Epidermal melanocyte (primary cell): ENCODE measurements around the gene PIF1.
"Not testable (repeated sequence)": the region's sequence is repeated elsewhere in the genome, so short reads cannot be mapped to it uniquely, and the experiment has no call there.

Experiments used
- DNase-seq: peaks from one replicate; pipeline ENCODE4 v3.0.0; 2011; ENCODE audit warnings: low spot score; ENCODE audit not compliant: insufficient read length

Gene PIF1

GRCh38 chr15:64847876-64848716 lies 22.6 kb upstream of the PIF1 start:
- DNase-seq: no peak

GRCh38 chr15:64847448-64847847 lies 22.0 kb upstream of the PIF1 start:
- no peak for DNase-seq

DNA sequence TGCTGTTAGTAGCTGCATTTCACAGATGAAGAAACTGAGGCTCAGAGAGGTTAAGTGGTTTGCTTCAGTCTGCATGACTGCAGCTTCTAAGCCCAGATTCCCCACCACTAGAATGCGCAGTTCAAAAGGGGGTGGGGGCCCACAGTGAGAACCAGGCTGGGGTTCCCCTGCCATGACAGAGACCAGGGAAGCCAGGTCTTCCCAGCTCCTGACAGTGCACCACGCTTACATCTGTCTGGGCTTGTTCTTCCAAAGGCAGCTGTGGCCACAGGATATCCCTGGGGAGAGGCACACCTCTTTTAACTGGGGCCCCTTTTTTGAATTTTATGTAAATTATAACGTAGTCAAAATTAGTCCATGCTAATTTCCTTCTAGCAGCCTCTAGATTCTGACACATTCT lies 21.6 kb upstream of the PIF1 start:
- no peak for DNase-seq

DNA sequence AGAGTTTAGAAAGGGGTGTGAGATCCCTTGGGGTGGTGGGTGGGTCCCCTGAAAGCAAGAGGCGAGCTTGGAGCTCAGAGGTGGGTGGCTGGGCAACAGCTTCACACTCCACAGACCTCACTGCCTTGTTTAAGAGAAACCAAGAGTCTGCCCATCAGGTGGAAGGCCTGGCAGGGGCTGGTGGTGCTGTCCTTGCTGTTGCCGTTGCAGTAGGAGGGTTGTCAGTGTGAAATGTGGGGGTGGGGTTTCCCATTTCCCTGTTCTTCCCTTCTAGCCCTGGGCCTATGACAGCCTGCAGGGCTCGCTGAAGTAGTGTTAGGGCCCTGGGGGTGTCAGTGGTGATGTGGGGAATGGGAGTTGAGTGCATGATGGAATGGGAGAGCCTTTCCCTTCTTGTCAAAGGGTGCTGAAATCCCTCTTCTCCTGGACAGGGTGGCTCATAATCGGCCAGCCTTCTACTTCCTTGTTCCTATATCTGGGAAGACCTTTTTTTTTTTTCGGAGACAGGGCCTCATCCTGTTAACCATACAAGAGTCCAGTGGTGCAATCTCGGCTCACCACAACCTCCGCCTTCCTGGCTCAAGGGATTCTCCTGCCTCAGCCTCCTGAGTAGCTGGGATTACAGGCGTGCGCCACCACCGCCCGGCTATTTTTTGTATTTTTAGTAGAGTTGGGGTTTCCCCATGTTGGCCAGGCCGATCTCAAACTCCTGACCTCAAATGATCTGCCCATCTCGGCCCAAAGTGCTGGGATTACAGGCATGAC lies 20.6 kb upstream of the PIF1 start:
- DNase-seq: no peak

GRCh38 chr15:64845183-64845611 lies 19.8 kb upstream of the PIF1 start:
- DNase-seq: no peak

- DNase-seq: no peak
Observed at GRCh38 chr15:64844576-64845145, 19.2 kb upstream of the PIF1 start.

GRCh38 chr15:64843991-64844390 lies 18.5 kb upstream of the PIF1 start:
- no peak for DNase-seq

DNA sequence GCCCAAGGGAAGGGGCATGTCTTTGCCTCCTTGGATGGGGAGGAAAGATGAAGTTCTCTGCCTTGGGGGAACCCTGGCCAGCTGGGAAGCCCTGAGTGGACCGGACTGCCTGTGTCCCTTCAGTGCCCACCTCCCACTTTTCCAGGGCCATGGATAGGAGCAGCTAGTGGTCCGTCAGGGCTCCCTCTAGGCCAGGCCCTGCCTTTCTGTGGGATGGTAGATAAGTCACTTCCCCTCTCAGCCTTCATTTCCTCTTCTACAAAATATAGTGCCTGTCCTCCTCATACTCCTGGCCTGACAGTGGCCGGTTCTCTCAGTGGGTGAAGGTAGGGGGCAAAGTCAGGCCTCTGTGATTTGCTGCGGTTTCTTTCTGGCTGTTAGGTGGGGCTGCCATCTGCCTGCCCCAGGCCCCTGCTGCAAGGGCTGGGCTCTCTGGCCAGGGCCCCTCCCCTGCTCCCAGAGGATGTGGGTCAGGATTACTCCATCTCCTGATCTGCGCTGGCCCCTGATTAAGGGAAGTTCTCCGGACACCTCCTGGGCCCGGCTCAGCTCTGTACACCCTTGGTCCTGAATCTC lies 17.6 kb upstream of the PIF1 start:
- no peak for DNase-seq

- no peak for DNase-seq
Observed at GRCh38 chr15:64842096-64842939, 16.9 kb upstream of the PIF1 start.

DNA sequence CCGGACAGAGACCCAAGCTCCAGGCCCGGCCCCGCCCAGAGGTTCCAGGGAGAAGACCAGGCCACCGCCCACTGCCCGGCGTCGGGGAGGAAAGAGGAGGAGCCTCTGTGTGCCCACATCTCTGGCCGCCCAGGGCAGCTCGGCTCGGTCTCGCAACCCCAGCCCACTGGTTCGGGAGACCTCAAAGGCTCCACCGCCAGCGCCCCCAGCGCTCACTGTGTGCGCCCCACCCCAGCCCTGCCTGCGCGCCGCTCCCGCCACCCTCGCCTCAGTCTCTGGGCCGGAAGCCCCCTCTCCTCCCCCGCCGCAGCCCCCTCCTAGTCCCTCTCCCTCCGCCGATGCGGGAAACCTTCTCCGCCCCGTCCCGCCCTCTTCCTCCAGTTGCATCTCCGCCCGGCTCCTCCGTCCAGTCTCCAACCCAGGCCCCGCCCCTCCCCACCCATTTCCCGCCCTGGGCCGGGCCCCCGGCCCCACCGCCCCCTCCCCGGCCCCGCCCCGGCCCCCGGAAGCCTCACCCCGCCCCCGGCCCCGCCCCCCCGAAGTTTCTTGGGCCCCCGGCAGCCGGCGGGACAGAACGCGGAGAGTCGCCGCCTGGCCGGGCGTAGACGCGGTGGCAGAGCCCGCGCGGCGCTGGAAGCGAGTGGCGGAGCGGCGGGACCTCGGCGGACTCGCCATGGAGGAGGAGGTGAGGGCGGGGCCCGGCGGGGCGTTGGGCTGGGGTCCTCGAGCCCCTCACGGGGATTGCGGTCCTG lies 16.1 kb upstream of the PIF1 start, which contains the start of gene PLEKHO2:
Gene PLEKHO2, plus strand, starts transcription at position 572 of the 752 bp plus-strand sequence. Its CDS starts 102 bp downstream, at position 674.
- peak; percentile 95 for DNase-seq

- no peak for DNase-seq
Observed at GRCh38 chr15:64841060-64841343, 15.6 kb upstream of the PIF1 start.

DNA sequence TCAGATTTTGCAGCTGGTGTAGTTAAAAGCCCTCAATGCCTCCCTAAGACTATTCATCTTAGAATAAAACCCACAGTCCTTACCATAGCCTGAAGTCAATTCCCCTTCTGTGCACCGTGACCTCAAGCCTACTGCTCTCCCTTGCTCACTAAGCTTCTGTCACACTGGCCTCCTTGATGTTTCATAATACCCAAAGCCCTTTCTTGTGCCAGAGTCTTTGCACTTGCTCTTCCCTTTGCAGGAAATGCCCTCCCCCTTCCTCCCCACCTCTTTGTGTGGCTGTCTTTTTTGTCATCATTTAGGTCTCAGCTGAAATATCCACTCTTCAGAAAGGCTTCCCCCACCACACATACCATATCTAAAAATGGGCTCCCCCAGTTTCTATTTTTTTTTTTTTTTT lies 12.1 kb upstream of the PIF1 start:
- DNase-seq: no peak

- no peak for DNase-seq
Observed at GRCh38 chr15:64836023-64836536, 10.6 kb upstream of the PIF1 start.

- no peak for DNase-seq
Observed at GRCh38 chr15:64833690-64834089, 8.2 kb upstream of the PIF1 start.

- DNase-seq: no peak
Observed at GRCh38 chr15:64828985-64829384, 3.5 kb upstream of the PIF1 start.

DNA sequence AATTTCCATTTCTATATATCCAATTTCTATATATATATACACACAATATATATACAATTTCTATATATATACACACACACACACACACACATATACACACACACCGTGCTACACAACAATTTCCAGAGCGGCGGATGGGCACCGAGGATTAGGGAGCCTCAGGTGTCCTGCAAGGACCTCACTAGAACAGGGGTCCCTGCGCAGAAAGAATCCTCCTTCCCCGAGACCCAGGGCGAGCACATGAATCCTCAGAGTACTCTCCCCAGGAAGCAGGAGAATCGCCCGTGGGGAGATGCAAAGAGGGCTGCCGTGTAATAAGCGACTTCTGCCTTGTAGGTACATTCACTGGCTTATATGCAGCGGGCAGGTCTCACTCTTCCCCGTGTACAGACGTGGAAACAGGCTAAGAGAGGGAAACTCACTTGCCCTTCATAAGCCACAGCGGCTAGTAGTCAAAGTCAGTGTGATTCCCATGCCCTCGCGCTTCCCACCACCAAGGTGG lies 467 bp downstream of the PIF1 start:
- DNase-seq: no peak

DNA sequence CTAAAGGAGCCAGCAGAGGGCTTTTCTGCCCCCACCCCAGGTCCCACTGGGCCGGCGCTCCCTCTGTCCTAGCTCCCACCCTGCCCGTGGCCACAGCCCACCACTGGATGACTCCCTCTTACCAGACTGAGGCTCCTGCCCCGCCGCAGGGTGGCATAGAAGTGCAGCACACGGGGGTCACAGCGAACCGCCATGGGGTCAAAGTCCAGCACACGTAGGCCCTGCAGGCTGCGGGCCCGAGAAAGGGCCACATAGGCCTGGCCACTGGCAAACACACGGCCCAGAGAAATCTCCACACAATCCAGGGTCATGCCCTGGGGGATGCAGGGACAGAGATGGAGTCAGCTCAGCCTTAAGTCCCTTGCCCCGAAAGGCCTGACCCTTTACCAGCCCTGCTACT lies 9.0 kb downstream of the PIF1 start:
- no peak for DNase-seq

- DNase-seq: not testable (repeated sequence)
Observed at GRCh38 chr15:64814965-64815364, 10.5 kb downstream of the PIF1 start.

- DNase-seq: not testable (repeated sequence)
Observed at GRCh38 chr15:64814283-64814682, 11.2 kb downstream of the PIF1 start.

DNA sequence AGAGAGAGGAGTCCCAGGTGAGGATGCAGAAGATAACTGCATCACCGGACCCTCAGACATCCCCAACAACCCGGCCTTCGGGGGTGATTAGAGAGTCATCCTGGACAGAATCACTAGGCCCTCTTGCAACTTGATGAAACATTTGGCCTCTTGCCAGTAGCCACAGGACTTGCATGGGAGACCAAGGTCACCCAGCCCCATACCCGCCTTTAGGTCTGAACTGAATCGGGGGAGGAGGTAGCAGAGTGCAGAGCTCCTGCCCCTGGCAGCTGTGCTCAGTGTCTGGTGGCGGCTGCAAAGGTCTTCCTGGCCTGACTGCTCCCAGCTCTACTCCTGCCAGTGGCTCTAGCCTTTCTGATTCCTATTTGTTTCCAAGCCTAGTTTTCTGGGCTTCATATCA lies 12.4 kb downstream of the PIF1 start:
- DNase-seq: no peak
